A673 (cell line): ENCODE data around the gene NEDD4L.

Experiments used
- EZH2 ChIP-seq: fragments of 200-600 bp; sonication (generic); IDR thresholded peaks from 2 replicates; pipeline ENCODE4 v1.6.1; 2017; ENCODE audit warnings: borderline replicate concordance, low read depth, mild to moderate bottlenecking, mixed read lengths, antibody characterized with exemption, low read length; ENCODE audit not compliant: poor library complexity, severe bottlenecking
- TF ChIP-seq, protein P1 (sequence below): fragments of 300-800, 200-600 bp; sonication (generic); conservative IDR thresholded peaks from 2 replicates; pipeline ENCODE4 v1.5.1; 2017; ENCODE audit warnings: low read depth, mild to moderate bottlenecking, antibody characterized with exemption, low read length, moderate library complexity, mixed read lengths

DNA sequence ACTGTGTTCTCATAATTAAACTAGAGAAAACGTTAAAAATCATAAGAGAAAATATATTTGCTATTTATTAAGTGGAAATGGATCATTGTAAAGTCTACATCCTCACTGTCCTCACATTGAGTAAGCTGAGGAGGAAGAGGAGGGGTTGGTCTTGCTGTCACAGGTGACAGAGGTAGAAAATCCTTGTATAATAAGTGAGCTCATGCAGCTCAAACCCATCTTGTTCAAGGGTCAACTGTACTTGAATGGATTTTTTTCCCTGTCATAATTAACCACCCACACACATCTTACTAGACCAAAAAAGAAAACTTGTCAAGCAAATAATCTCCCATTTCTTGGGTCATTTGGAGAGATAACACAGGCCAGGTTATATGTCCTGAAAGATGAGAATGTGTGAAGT lies 231.2 kb downstream of the NEDD4L start:
- TF ChIP-seq, protein P1, sequence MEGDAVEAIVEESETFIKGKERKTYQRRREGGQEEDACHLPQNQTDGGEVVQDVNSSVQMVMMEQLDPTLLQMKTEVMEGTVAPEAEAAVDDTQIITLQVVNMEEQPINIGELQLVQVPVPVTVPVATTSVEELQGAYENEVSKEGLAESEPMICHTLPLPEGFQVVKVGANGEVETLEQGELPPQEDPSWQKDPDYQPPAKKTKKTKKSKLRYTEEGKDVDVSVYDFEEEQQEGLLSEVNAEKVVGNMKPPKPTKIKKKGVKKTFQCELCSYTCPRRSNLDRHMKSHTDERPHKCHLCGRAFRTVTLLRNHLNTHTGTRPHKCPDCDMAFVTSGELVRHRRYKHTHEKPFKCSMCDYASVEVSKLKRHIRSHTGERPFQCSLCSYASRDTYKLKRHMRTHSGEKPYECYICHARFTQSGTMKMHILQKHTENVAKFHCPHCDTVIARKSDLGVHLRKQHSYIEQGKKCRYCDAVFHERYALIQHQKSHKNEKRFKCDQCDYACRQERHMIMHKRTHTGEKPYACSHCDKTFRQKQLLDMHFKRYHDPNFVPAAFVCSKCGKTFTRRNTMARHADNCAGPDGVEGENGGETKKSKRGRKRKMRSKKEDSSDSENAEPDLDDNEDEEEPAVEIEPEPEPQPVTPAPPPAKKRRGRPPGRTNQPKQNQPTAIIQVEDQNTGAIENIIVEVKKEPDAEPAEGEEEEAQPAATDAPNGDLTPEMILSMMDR: no peak
- TF ChIP-seq EZH2: no peak
